Measurements from ENCODE around the gene C12orf75.
A peak's percentile ranks its signal among the peaks of the same experiment; 100 is the strongest.
"Not testable (repeated sequence)": the region's sequence is repeated elsewhere in the genome, so short reads cannot be mapped to it uniquely, and the experiment has no call there.

C12orf75 gene

GRCh38 chr12:105336411-105336810 is 5.9 kb downstream of the C12orf75 start:
- no peak for DNase-seq (ENCODE audit: low spot score)

DNA sequence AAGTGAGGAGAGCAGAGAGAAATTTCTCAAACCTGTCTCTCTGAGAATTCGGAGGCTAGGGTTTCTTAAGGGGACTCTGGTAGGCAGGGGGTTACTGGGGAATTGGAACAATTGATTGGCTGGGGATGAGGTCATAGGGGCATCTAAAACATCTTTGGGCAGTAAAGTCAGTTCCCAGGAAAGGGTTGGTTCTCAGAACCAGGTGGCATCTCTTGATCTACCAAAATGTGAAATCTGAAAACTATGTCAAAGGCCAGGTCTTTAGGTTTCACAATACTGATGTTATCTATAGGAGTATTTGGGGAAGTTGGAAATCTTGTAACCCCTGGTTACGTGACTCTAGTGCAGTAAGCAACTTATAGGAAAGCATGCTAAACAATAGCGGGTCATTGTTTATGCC is 6.9 kb downstream of the C12orf75 start:
- no peak for DNase-seq (ENCODE audit: low spot score)

GRCh38 chr12:105338966-105339365 is 8.5 kb downstream of the C12orf75 start:
- DNase-seq (ENCODE audit: low spot score), result no peak

DNA sequence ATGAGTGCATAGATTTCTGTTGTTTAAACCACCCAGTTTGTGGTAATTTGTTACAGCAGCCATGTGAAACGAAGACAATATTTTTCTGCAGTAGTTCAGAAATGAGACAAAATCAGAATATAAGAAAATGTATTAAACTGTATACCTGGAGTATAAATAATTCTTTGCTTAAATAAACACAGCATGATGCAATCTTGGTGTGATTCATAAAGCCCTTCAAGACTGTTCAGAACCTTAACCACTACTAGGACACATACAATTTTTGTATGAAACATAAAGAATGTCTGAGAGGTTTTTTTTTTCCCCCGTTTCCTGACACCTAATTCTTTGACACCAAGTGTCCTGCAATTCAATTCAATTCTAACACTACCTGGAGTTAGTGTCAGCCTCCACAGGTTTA is 10.5 kb downstream of the C12orf75 start:
- DNase-seq (ENCODE audit: low spot score), result no peak

DNA sequence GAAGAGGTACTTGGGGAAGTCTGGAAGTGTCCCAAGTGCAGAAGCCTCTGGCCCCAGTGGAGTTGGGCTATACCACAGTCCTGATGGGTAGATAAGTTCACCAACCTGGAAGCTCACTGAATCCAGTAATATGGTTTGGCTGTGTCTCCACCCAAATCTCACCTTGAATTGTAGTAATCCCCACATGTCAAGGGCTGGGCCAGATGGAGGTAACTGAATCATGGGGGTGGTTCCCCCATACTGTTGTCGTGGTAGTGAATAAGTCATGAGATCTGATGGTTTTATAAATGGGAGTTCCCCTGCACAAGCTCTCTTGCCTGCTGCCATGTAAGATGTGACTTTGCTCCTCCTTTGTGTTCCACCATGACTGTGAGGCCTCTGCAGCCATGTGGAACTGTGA is 11.1 kb downstream of the C12orf75 start:
- DNase-seq (ENCODE audit: low spot score), result not testable (repeated sequence)

- no peak for DNase-seq (ENCODE audit: low spot score)
These were observed 12.0 kb downstream of the C12orf75 start for GRCh38 chr12:105342464-105342863.

GRCh38 chr12:105343836-105344235 is 13.3 kb downstream of the C12orf75 start:
- DNase-seq (ENCODE audit: low spot score), result no peak

DNA sequence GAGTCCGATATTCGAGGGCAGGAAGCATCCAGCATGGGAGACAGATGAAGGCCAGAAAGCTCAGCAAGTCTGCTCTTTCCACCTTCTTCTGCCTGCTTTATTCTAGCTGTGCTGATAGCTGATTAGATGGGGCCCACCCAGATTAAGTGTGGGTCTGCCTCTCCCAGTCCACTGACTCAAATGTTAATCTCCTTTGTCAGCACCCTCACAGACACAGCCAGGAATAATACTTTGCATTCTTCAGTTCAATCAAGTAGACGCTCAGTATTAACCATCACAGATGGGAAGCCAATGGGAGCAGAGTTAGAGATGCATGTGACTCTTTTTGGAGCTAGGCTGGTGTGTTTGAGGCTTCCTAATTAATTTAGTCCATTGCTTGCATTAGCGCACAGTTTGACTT is 17.0 kb downstream of the C12orf75 start:
- DNase-seq (ENCODE audit: low spot score), result no peak

- DNase-seq (ENCODE audit: low spot score), result no peak
These were observed 17.7 kb downstream of the C12orf75 start for GRCh38 chr12:105348142-105348541.

DNA sequence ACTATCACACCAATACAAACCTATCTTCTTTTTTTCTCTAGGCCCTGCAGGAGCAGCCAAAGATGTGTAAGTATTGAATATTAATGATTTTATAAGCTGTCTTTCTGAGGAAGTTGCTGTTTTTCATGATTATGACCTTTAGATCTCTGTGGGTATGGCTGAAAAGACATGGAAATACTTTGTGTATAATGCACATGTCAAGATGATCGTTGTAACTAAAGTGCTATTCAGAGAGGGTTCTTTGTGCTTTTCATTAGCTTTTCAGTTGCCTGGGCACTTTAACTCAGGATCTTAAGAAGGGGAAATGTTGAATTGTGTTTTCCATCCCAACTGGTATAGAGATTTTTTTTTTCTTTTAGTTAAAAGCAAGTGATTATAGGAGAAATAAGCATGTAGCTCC is 18.1 kb downstream of the C12orf75 start:
- no peak for DNase-seq (ENCODE audit: low spot score)

GRCh38 chr12:105349138-105349537 is 18.6 kb downstream of the C12orf75 start:
- DNase-seq (ENCODE audit: low spot score), result no peak

DNA sequence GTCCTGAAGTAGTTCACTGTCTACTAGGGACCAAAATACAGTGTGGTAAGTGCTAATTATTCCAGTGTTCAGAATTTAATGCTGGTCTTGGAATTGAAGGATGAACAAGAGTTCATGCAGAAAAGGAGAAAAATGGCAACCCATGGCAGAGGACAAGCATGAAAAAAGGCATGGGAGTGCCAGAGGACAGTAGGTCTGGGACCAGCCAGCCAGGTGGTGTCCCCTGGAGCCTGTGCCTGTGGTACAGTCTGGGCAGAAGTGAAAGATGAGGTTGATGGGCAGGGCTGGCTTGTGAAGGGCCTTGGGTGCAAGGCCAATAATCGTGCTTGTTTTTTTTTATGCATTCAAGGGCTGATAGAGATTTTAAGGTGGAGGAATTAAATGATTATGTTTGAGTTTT is 21.0 kb downstream of the C12orf75 start:
- DNase-seq (ENCODE audit: low spot score), result no peak

DNA sequence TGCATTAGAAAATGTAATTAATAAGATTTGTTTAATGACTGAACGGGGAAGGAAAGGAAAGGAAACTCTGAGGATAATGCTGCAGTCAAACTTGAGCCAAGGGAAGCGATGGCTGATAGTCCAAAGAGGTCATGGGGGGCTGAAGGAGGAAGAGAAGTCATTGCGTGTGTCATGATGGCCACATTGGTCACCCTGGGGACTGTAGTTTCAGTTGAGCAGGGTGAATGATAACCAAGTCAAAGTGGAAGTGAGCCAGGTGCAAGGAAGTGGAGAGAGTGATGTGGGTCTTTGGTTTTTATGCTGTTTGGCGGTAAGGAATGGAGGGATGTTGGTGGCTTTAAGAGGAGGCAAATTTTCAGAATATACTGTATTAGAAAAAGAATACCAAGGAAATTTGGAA is 21.6 kb downstream of the C12orf75 start:
- DNase-seq (ENCODE audit: low spot score), result no peak

DNA sequence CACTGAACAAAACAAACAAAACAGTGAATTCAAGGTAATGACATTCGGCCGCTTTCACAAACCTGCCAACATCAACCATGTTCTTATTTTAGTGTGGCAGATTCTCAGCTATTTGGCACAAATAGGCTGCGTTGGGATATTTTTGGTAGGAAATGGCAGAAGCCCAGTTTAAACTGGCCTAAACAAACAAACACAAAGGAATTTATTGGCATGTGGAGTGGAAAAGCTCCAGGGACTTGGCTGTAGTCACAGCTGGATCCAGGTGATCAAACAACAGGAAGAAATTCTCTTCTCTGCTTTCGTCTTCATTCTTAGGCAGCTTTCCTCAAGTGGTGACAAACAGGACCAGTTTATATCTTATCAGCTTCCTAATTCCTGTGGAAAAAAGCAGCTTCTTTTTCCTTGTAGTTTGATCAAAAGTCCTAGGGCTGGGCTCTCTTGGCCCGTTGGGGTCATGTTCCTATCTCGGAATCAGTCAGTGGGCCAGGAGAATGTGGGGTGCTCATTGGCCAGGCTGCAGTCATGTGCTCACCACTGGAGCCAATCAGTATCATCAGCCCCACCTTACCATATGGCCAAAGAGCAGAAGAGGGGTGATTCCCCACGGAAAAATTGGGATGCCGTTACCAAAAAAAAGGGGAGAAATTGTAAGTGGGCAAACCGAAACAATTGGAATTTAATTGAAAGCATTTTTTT is 22.6 kb downstream of the C12orf75 start:
- DNase-seq (ENCODE audit: low spot score), result no peak

GRCh38 chr12:105355752-105356151 is 25.3 kb downstream of the C12orf75 start:
- peak; percentile 49 for DNase-seq (ENCODE audit: low spot score)

GRCh38 chr12:105357162-105357691 is 26.7 kb downstream of the C12orf75 start:
- DNase-seq (ENCODE audit: low spot score), result no peak

DNA sequence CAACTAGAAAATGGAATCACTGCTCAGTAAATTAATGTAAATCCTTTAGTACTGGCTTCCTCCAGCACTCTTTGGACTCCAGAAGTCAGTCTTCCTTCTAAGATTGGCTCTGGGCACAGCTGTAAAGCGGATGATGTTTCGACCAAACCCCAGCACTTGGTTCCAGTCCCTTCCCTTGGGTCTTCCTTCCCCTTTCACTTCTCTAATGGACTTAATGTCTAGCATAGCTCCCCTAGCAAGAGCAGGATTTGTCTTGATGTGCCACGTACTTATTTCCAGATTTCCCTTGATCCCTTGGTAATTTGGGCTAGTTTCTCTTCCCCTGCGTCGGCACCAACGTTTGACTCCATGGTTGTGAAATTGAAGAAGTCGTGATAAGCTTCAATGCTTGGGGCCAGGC is 28.3 kb downstream of the C12orf75 start:
- DNase-seq (ENCODE audit: low spot score), result no peak

DNA sequence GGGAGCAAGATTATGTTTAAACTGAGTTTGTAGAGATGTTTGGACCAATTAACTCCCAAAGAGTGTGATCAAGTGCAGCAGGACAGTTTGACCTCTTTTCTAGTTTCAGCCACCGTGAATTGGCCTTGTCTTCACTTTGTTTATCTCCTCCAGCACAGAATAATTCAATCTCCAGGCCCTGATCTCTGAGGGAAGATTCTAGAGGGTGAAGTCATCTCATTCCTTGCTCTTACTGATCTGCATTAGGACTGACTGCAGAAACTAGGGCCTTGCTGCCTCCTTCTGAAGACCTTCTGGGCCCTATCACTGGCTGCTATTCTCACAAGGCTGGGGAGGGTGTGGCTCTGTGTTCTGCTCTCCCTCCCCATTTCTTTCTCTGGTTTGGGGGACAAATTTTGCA is 29.4 kb downstream of the C12orf75 start:
- DNase-seq (ENCODE audit: low spot score), result no peak

DNA sequence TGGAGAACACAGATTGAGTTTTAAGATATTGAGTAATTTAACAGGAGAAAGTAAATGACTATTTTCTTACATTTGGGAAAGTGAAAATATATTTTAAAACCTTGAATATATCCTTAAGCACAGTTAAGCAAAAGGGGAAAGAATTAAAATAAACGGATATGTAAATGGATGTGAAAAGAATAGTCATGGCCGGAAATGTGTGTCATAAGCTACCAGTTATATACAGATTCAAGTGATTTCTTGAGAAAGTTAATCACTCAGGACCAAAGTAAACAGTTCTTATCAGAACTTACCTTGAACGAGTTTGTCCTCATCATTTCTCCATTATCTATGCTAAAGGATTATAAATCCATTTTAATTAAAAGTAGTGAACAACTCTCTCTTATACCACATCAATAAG is 33.4 kb downstream of the C12orf75 start:
- DNase-seq (ENCODE audit: low spot score), result no peak

- no peak for DNase-seq (ENCODE audit: low spot score)
These were observed 34.7 kb downstream of the C12orf75 start for GRCh38 chr12:105365231-105365630.

DNA sequence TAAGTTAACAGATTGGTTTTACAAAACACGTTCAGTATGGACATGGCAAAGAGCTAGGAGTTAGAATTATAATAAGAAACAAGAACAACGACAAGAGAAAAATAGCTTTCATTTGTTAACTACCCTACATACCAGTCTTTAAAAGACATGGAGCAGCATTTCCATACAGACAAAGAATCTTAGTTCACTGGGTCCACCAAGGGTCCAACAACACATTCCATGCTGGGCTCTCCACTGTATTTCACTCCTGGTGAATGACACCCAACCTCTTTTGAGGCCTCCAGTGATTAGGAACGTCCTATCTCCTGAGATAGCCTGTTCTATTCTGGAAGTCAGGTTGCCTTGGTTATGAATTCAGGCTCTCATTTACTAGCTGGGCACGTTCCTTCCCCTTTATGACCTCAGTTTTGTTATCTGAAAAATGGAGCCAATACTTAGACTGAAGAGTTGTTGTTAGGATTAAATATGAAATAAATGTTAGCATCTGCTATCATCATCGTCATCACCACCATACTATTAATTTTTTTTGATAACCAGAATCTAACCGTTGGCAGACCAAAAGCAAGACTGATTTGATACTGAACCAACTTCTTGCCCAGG is 37.7 kb downstream of the C12orf75 start:
- no peak for DNase-seq (ENCODE audit: low spot score)

GRCh38 chr12:105369014-105369413 is 38.5 kb downstream of the C12orf75 start:
- peak; percentile 42 for DNase-seq (ENCODE audit: low spot score)

- DNase-seq (ENCODE audit: low spot score), result no peak
These were observed 43.8 kb downstream of the C12orf75 start for GRCh38 chr12:105374303-105374702.

DNA sequence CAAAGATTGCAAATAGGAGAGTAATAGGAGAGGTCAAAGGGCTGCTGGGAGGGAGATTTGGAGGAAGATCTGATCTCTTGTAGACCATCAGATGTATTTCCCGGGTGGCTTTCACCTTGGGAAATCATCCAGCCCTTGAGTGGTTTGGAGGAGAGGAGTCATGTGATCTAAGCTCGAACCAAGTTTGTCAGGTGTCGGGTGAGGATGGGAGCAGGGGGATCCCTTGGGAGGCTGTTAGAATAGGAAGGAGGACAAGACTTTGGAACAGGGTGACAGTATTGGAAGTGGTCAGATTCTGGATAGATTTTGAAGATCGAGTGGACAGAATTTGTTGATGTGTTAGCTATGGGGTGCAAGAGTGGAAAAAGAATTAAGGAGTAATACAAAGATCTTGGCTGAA is 46.6 kb downstream of the C12orf75 start:
- DNase-seq (ENCODE audit: low spot score), result no peak
